ENCODE results near the gene KYAT1. TPM values are rescaled to one million over a fixed set of nuclear protein-coding genes. Genes with fewer than 3 reads are reported as not detected.

The KYAT1 gene
- total RNA-seq, 1 experiment from 2014 or later, result 14.6 TPM

DNA sequence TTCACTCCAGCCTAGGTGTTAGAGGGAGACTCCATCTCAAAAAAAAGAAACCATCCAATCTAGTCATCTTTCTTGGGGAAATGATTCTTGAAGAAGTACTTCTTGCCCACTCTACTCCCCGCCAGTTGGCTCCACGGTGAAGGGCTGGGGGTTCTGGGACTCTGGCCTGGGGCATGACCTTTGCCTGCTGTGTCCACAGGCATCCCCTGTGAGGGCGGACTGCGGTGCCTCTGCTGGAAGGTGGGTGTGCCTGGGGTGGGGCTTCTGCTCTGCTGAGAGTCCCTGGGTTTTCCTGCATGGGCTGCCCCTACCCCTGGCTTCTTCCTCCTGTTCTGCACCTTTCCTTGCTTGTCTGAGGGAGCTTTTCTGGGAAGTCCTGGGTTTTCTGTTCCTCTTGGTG, 91.2 kb downstream of the KYAT1 start:
- Histone ChIP-seq H3T11ph (ENCODE audit: low read length) (no peak overlapping the region), H3K23ac (ENCODE audit: insufficient read length, low read depth, low read length) (no peak overlapping the region), H3K27me3 (ENCODE audit: insufficient read depth, low read length) (no peaks in the 10 kb centered on the region), H2AK5ac (ENCODE audit: insufficient read length, low read length) (no peak overlapping the region), H3K4me1 (ENCODE audit: insufficient read depth, low read length) (no peaks in the 10 kb centered on the region), H2BK15ac (ENCODE audit: low read depth, low read length) (no peak overlapping the region), H3K27ac (ENCODE audit: insufficient read length, low read depth, low read length) (no peak overlapping the region), H3K79me1 (ENCODE audit: insufficient read depth, low read depth, low read length, poor library complexity, severe bottlenecking) (peaks cover 4% of the 10 kb centered on the region), H3K79me2 (ENCODE audit: insufficient read depth, low read length) (no peaks in the 10 kb centered on the region), H2BK20ac (ENCODE audit: low read depth, low read length, poor library complexity, severe bottlenecking) (no peak overlapping the region), H2BK120ac (ENCODE audit: low read depth, low read length, poor library complexity, severe bottlenecking) (no peak overlapping the region), H4K20me1 (ENCODE audit: control insufficient read depth, insufficient read depth, insufficient read length) (no peaks in the 10 kb centered on the region), H4K5ac (ENCODE audit: insufficient read length, low read depth, low read length) (no peak overlapping the region), H3K14ac (ENCODE audit: insufficient read depth, low read length) (no peak overlapping the region), H2BK12ac (ENCODE audit: insufficient read length, low read depth, low read length) (no peak overlapping the region), H4K91ac (ENCODE audit: insufficient read length, low read depth, low read length) (no peak overlapping the region), H3K4ac (ENCODE audit: low read depth, low read length) (no peak overlapping the region), H3K9ac (ENCODE audit: extremely low read depth, insufficient read length, low read length) (no peak overlapping the region), H4K8ac (replicated peaks; ENCODE audit: insufficient read length, low read depth, low read length) (no peak overlapping the region), H3K56ac (ENCODE audit: insufficient read length, low read depth, low read length) (no peak overlapping the region), H2BK5ac (ENCODE audit: insufficient read length, low read length) (no peak overlapping the region), H3K9me3 (ENCODE audit: control insufficient read depth, low read depth, low read length) (no peaks in the 10 kb centered on the region), H3K18ac (ENCODE audit: insufficient read length, low read depth, low read length) (no peak overlapping the region), H2AFZ (ENCODE audit: low read length) (no peak overlapping the region), H3K23me2 (ENCODE audit: insufficient read length, low read depth, low read length, poor library complexity, severe bottlenecking) (peaks cover 5% of the 10 kb centered on the region), H3K4me2 (ENCODE audit: insufficient read depth, insufficient read length, low read length) (no peak overlapping the region)
- Mint-ChIP-seq H3K36me3 (ENCODE audit: insufficient read depth in 1 of 3, low read depth in 3 of 3) (peaks cover 4 to 35% (median 27%) of the 10 kb centered on the region in 3 experiments; a peak in 6 of 7 replicates), H3K4me3 (no peak overlapping the region), H3K27ac (no peak overlapping the region), H3K4me1 (peaks cover 5 to 6% of the 10 kb centered on the region in 2 experiments; a peak in 3 of 4 replicates), H3K27me3 (ENCODE audit: low read depth) (no peaks in the 10 kb centered on the region; the same call in 1 of the 2 replicates), H3K9me3 (peaks cover 0 to 1% of the 10 kb centered on the region in 2 experiments; a peak in 1 of 5 replicates)
- WGBS (ENCODE audit: extremely low coverage, insufficient read length, low lambda C conversion rate), result no CpG with 5 or more reads among the region's 4 CpGs
- TF ChIP-seq, protein P1, sequence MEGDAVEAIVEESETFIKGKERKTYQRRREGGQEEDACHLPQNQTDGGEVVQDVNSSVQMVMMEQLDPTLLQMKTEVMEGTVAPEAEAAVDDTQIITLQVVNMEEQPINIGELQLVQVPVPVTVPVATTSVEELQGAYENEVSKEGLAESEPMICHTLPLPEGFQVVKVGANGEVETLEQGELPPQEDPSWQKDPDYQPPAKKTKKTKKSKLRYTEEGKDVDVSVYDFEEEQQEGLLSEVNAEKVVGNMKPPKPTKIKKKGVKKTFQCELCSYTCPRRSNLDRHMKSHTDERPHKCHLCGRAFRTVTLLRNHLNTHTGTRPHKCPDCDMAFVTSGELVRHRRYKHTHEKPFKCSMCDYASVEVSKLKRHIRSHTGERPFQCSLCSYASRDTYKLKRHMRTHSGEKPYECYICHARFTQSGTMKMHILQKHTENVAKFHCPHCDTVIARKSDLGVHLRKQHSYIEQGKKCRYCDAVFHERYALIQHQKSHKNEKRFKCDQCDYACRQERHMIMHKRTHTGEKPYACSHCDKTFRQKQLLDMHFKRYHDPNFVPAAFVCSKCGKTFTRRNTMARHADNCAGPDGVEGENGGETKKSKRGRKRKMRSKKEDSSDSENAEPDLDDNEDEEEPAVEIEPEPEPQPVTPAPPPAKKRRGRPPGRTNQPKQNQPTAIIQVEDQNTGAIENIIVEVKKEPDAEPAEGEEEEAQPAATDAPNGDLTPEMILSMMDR (conservative IDR thresholded peaks at IDR 0.05), result no peak
- no peak for DNase-seq
